Nephron (organoid): ENCODE data around the gene EOGT.
A peak's percentile ranks its signal among the peaks of the same experiment; 100 is the strongest.

Experiments
- H3K27ac Mint-ChIP-seq, 3 experiments: 2 replicates each; pipeline ENCODE4 v1.8.0; 2020; ENCODE audit warnings: mixed read lengths in 3 of 3, mild to moderate bottlenecking in 2 of 3, moderate library complexity in 1 of 3
- H3K27me3 Mint-ChIP-seq: 2 replicates; pipeline ENCODE4 v1.8.0; 2021; ENCODE audit warnings: low read depth, mild to moderate bottlenecking, moderate library complexity, mixed read lengths
- H3K36me3 Mint-ChIP-seq: 2 replicates; pipeline ENCODE4 v1.8.0; 2020; ENCODE audit warnings: low read depth, mixed read lengths
- H3K4me1 Mint-ChIP-seq: 2 replicates; pipeline ENCODE4 v1.8.0; 2020; ENCODE audit warnings: mixed read lengths
- H3K4me3 Mint-ChIP-seq, 3 experiments: 2 replicates each; pipeline ENCODE4 v1.8.0; 2020; ENCODE audit warnings: mild to moderate bottlenecking in 3 of 3, mixed read lengths in 3 of 3, moderate library complexity in 2 of 3
- H3K9me3 Mint-ChIP-seq: 2 replicates; pipeline ENCODE4 v1.8.0; 2020; ENCODE audit warnings: mixed read lengths
- CTCF ChIP-seq, 3 experiments: fragments of 200-600 bp; sonication (generic); IDR thresholded peaks; one replicate each; pipeline ENCODE4 v1.5.0; 2021; ENCODE audit warnings: antibody characterized with exemption in 3 of 3; ENCODE audit not compliant: unreplicated experiment in 3 of 3

EOGT gene

GRCh38 chr3:69012800-69013252 is 658 bp downstream of the EOGT start:
- H3K27me3 Mint-ChIP-seq = no peaks in the 10 kb centered on the region
- H3K4me1 Mint-ChIP-seq = peaks cover 34% of the 10 kb centered on the region
- TF ChIP-seq CTCF (IDR thresholded peaks at IDR 0.05; ENCODE audit: unreplicated experiment in 3 of 3) = no peak
- no peaks in the 10 kb centered on the region for H3K9me3 Mint-ChIP-seq
- peak overlapping the region; percentile 88 to 96 (median 94) for H3K4me3 Mint-ChIP-seq
- H3K36me3 Mint-ChIP-seq = peaks cover 15% of the 10 kb centered on the region
- H3K27ac Mint-ChIP-seq = peak overlapping the region; percentile 79 to 94 (median 81)

GRCh38 chr3:69012100-69012799 is 1.2 kb downstream of the EOGT start:
- peaks cover 10% of the 10 kb centered on the region for H3K36me3 Mint-ChIP-seq
- H3K9me3 Mint-ChIP-seq = no peaks in the 10 kb centered on the region
- H3K27ac Mint-ChIP-seq = peak overlapping the region; percentile 79 to 94 (median 81)
- H3K4me1 Mint-ChIP-seq = peaks cover 34% of the 10 kb centered on the region
- no peak for TF ChIP-seq CTCF (IDR thresholded peaks at IDR 0.05; ENCODE audit: unreplicated experiment in 3 of 3)
- peak overlapping the region; percentile 88 to 96 (median 94) for H3K4me3 Mint-ChIP-seq
- H3K27me3 Mint-ChIP-seq = no peaks in the 10 kb centered on the region

- Mint-ChIP-seq H3K27ac (peak overlapping the region in 2 of 3 experiments; percentile 49 to 79), H3K27me3 (no peaks in the 10 kb centered on the region), H3K4me1 (peaks cover 35% of the 10 kb centered on the region), H3K36me3 (peaks cover 4% of the 10 kb centered on the region), H3K4me3 (peak overlapping the region; percentile 66 to 77 (median 68)), H3K9me3 (no peaks in the 10 kb centered on the region)
- TF ChIP-seq CTCF (IDR thresholded peaks at IDR 0.05; ENCODE audit: unreplicated experiment in 3 of 3) = no peak
These were observed 2.3 kb downstream of the EOGT start for GRCh38 chr3:69011096-69011730.

GRCh38 chr3:69009559-69010410 is 3.7 kb downstream of the EOGT start:
- no peaks in the 10 kb centered on the region for H3K27me3 Mint-ChIP-seq
- peaks cover 7% of the 10 kb centered on the region for H3K36me3 Mint-ChIP-seq
- no peak for TF ChIP-seq CTCF (IDR thresholded peaks at IDR 0.05; ENCODE audit: unreplicated experiment in 3 of 3)

GRCh38 chr3:69008980-69009379 is 4.5 kb downstream of the EOGT start:
- TF ChIP-seq CTCF (IDR thresholded peaks at IDR 0.05; ENCODE audit: unreplicated experiment in 3 of 3) = no peak
- Mint-ChIP-seq H3K4me3 (no peak overlapping the region), H3K27ac (peak overlapping the region in 1 of 3 experiments; percentile 15), H3K9me3 (no peaks in the 10 kb centered on the region), H3K27me3 (no peaks in the 10 kb centered on the region), H3K4me1 (peaks cover 36% of the 10 kb centered on the region), H3K36me3 (peaks cover 10% of the 10 kb centered on the region)

More at GRCh38 chr3:69009559-69010410, 3.7 kb downstream of the EOGT start:
- no peaks in the 10 kb centered on the region for H3K9me3 Mint-ChIP-seq
- H3K4me3 Mint-ChIP-seq = peak overlapping the region in 2 of 3 experiments; percentile 1 to 22
- H3K27ac Mint-ChIP-seq = no peak overlapping the region
- H3K4me1 Mint-ChIP-seq = peaks cover 42% of the 10 kb centered on the region
